OCI-M2 (cell line): ENCODE results near the gene TMEM138.

Source experiments
- DNase-seq: peaks from one replicate; lab custom pipeline; 2025; ENCODE audit not compliant: unreplicated experiment; lab: John Stamatoyannopoulos, UW

TMEM138 gene

GRCh38 chr11:61341706-61342105 lies 20.5 kb upstream of the TMEM138 start:
- no peak for DNase-seq

GRCh38 chr11:61342207-61342803 lies 19.9 kb upstream of the TMEM138 start:
- no peak for DNase-seq

- no peak for DNase-seq
These were observed 18.1 kb upstream of the TMEM138 start for GRCh38 chr11:61343792-61344745.

- no peak for DNase-seq
These were observed 17.0 kb upstream of the TMEM138 start for GRCh38 chr11:61345170-61345610.

- DNase-seq = no peak
These were observed 16.0 kb upstream of the TMEM138 start for GRCh38 chr11:61345954-61346843.

GRCh38 chr11:61347916-61348461 lies 14.2 kb upstream of the TMEM138 start:
- no peak for DNase-seq

GRCh38 chr11:61349189-61349751 lies 12.9 kb upstream of the TMEM138 start:
- no peak for DNase-seq

- DNase-seq = no peak
These were observed 12.3 kb upstream of the TMEM138 start for GRCh38 chr11:61349916-61350315.

- DNase-seq = no peak
These were observed 11.8 kb upstream of the TMEM138 start for GRCh38 chr11:61350336-61350735.

GRCh38 chr11:61350803-61351202 lies 11.4 kb upstream of the TMEM138 start:
- no peak for DNase-seq

- no peak for DNase-seq
These were observed 10.1 kb upstream of the TMEM138 start for GRCh38 chr11:61352038-61352437.

GRCh38 chr11:61353131-61354067 lies 8.8 kb upstream of the TMEM138 start:
- no peak for DNase-seq

- DNase-seq = no peak
These were observed 8.0 kb upstream of the TMEM138 start for GRCh38 chr11:61354208-61354607.

GRCh38 chr11:61356706-61357105 lies 5.5 kb upstream of the TMEM138 start:
- no peak for DNase-seq

- DNase-seq = no peak
These were observed 4.8 kb upstream of the TMEM138 start for GRCh38 chr11:61357233-61357893.

GRCh38 chr11:61357894-61358239 lies 4.3 kb upstream of the TMEM138 start:
- no peak for DNase-seq

GRCh38 chr11:61358566-61358965 lies 3.6 kb upstream of the TMEM138 start:
- no peak for DNase-seq

- DNase-seq = no peak
These were observed 2.7 kb upstream of the TMEM138 start for GRCh38 chr11:61359516-61359915.

- DNase-seq = no peak
These were observed 885 bp upstream of the TMEM138 start for GRCh38 chr11:61361237-61361740.
